ENCODE results near the gene PPP2R2D. TPM values are rescaled to one million over a fixed set of nuclear protein-coding genes. Genes with fewer than 3 reads are reported as not detected.
"Not testable (repeated sequence)": the region's sequence is repeated elsewhere in the genome, so short reads cannot be mapped to it uniquely, and the experiment has no call there.

The PPP2R2D gene
- total RNA-seq, 1 experiment from 2014 or later: 33.2 TPM

- H3K9me3 Mint-ChIP-seq: peaks cover 8% of the 10 kb centered on the region
- H3K27ac Mint-ChIP-seq: no peak overlapping the region
- peaks cover 20% of the 10 kb centered on the region for H3K36me3 Mint-ChIP-seq
- TF ChIP-seq IRF2 (CRISPR knock-in tag; IDR thresholded peaks at IDR 0.05; ENCODE audit: borderline replicate concordance, low read depth) (no peak), ZBTB43 (CRISPR knock-in tag; IDR thresholded peaks at IDR 0.05) (no peak), JUN (CRISPR knock-in tag; IDR thresholded peaks at IDR 0.05) (no peak), KAT7 (CRISPR knock-in tag; IDR thresholded peaks at IDR 0.05; ENCODE audit: borderline replicate concordance) (no peak), E2F4 (CRISPR knock-in tag; IDR thresholded peaks at IDR 0.05; ENCODE audit: borderline replicate concordance, low read depth) (no peak), FOXK1 (CRISPR knock-in tag; IDR thresholded peaks at IDR 0.05) (no peak), NR2C2 (CRISPR knock-in tag; IDR thresholded peaks at IDR 0.05) (no peak), NFYB (CRISPR knock-in tag; conservative IDR thresholded peaks at IDR 0.05; ENCODE audit: low read depth) (no peak), AFF4 (CRISPR knock-in tag; IDR thresholded peaks at IDR 0.05; ENCODE audit: borderline replicate concordance) (no peak), GABPB1 (CRISPR knock-in tag; IDR thresholded peaks at IDR 0.05) (no peak), GRHL2 (CRISPR knock-in tag; IDR thresholded peaks at IDR 0.05; ENCODE audit: insufficient replicate concordance, severe bottlenecking) (no peak)
- ATAC-seq (no peak), DNase-seq (ENCODE audit: low spot score) (no peak)
- ChIA-PET POLR2A (no interaction called here), CTCF (no interaction called here)
- H3K27me3 Mint-ChIP-seq (ENCODE audit: low read depth): no peaks in the 10 kb centered on the region
- H3K4me1 Mint-ChIP-seq: peaks cover 24% of the 10 kb centered on the region
- H3K4me3 Mint-ChIP-seq: no peak overlapping the region
Measured at GRCh38 chr10:131915990-131916766, 15.4 kb downstream of the PPP2R2D start.

GRCh38 chr10:131916767-131917160 is 16.0 kb downstream of the PPP2R2D start:
- CTCF ChIA-PET; ATAC-seq; H3K4me3 Mint-ChIP-seq; H3K9me3 Mint-ChIP-seq; POLR2A ChIA-PET; H3K27ac Mint-ChIP-seq; DNase-seq (ENCODE audit: low spot score); H3K27me3 Mint-ChIP-seq (ENCODE audit: low read depth): not testable (repeated sequence)
- H3K36me3 Mint-ChIP-seq: peaks cover 15% of the 10 kb centered on the region
- peaks cover 30% of the 10 kb centered on the region for H3K4me1 Mint-ChIP-seq

GRCh38 chr10:131917496-131917895 is 16.7 kb downstream of the PPP2R2D start:
- H3K36me3 Mint-ChIP-seq; H3K27me3 Mint-ChIP-seq (ENCODE audit: low read depth); ATAC-seq; CTCF ChIA-PET; DNase-seq (ENCODE audit: low spot score); H3K27ac Mint-ChIP-seq; H3K9me3 Mint-ChIP-seq; POLR2A ChIA-PET; H3K4me3 Mint-ChIP-seq: not testable (repeated sequence)
- peaks cover 35% of the 10 kb centered on the region for H3K4me1 Mint-ChIP-seq

- H3K9me3 Mint-ChIP-seq; DNase-seq (ENCODE audit: low spot score); H3K36me3 Mint-ChIP-seq; ATAC-seq; H3K27me3 Mint-ChIP-seq (ENCODE audit: low read depth); POLR2A ChIA-PET; H3K27ac Mint-ChIP-seq; H3K4me3 Mint-ChIP-seq; CTCF ChIA-PET: not testable (repeated sequence)
- H3K4me1 Mint-ChIP-seq: peaks cover 35% of the 10 kb centered on the region
Measured at GRCh38 chr10:131919461-131919860, 18.7 kb downstream of the PPP2R2D start.

All from WTC11 (cell line).